Right lobe of liver (tissue), 6 donors: ENCODE data around the gene MICOS13. TPM values are rescaled to one million over a fixed set of nuclear protein-coding genes. Genes with fewer than 3 reads are reported as not detected.

ENCODE experiments used
- ATAC-seq, 4 donors: fragments of 200-7000 bp; cut with Tn5 transposase; one replicate each; pipeline ENCODE4 v1.9.1; 2020; ENCODE audit warnings: mild to moderate bottlenecking in 4 of 4, moderate library complexity in 4 of 4
- DNase-seq, 3 donors: peaks; one replicate each; pipeline ENCODE4 v3.0.0-alpha.2; 2020
- H3K27ac ChIP-seq, 3 donors: fragments of 200-600 bp; one replicate each; pipeline ENCODE4 v1.8.0; 2022
- H3K27me3 ChIP-seq, 2 donors: fragments of 200-600 bp; one replicate each; pipeline ENCODE4 v1.8.0; 2022
- H3K36me3 ChIP-seq, 4 donors: fragments of 200-600 bp; sonication (generic) in 1 of 4; one replicate each; pipeline versions ENCODE4 v1.5.1 to v1.8.0; 2017 to 2022; ENCODE audit warnings: control low read depth in 1 of 4
- H3K4me1 ChIP-seq, 4 donors: fragments of 200-600 bp; sonication (generic) in 1 of 4; one replicate each; pipeline versions ENCODE4 v1.5.1 to v1.8.0; 2017 to 2022; ENCODE audit warnings: control low read depth in 1 of 4
- H3K4me3 ChIP-seq, 3 donors: fragments of 200-600 bp; one replicate each; pipeline ENCODE4 v1.8.0; 2022
- H3K9me3 ChIP-seq, 4 donors: fragments of 200-600 bp; sonication (generic) in 1 of 4; one replicate each; pipeline versions ENCODE4 v1.5.1 to v1.8.0; 2017 to 2022; ENCODE audit warnings: control low read depth in 1 of 4
- CTCF ChIP-seq, 4 donors: fragments of 200-600 bp in 3 of 4; fragments of 450-650 bp in 1 of 4; IDR thresholded peaks; one replicate each; pipeline versions ENCODE4 v1.5.1 to v1.8.0; 2016 to 2022; ENCODE audit warnings: antibody characterized with exemption in 4 of 4, mild to moderate bottlenecking in 2 of 4
- POLR2A ChIP-seq: fragments of 450-650 bp; IDR thresholded peaks from one replicate; pipeline ENCODE4 v1.6.1; 2017; ENCODE audit warnings: antibody characterized with exemption, mild to moderate bottlenecking
- WGBS: methylation state at CpG from one replicate; pipeline ENCODE4 v1.1.6; 2018; ENCODE audit warnings: low coverage, low lambda C conversion rate; ENCODE audit not compliant: insufficient coverage; ENCODE audit errors: missing lambda C conversion rate; 5-methylcytosine and 5-hydroxymethylcytosine counted together
- intact Hi-C, 2 donors: fragments of 100-400 bp; cut with DNase I; formaldehyde crosslinking; loops; one replicate each; pipeline versions ENCODE4 v1.11.2 to v1.14.1; 2022
- total RNA-seq, 6 experiments: library from RNA; depleted of rRNA in 2 of 6; stranded (reverse); fragments of >200 nt in 2 of 6; fragmentation: NEBNext Ultra II Directional in 3 of 6; extraction: Animal tissue kit (Norgen Biotek cat#: 25700) in 3 of 6; gene quantifications; one replicate each; pipeline versions ENCODE4 v1.1.0 to v1.2.4, GENCODE V29; 2016 to 2023
- donor health status: DM: no; HTN: yes; CAD: no.
- donor health status: DM: no; HTN: no; CAD: no.
- donor health status: DM: no; HTN: no; CAD: no.
- donor health status: DM: no; HTN: yes; CAD: no.
- donor health status: DM: no; HTN: yes; CAD: no.

The MICOS13 gene
- total RNA-seq, 6 experiments from 2014 or later = 24.2 to 54.3 (median 33.7) TPM

GRCh38 chr19:5644037-5644436, 36.3 kb downstream of the MICOS13 start:
- Histone ChIP-seq H3K4me1 (peaks cover 0 to 51% (median 16%) of the 10 kb centered on the region in 4 donors), H3K36me3 (peaks cover 0 to 52% (median 14%) of the 10 kb centered on the region in 4 donors), H3K9me3 (no peaks in the 10 kb centered on the region), H3K27me3 (no peaks in the 10 kb centered on the region), H3K27ac (no peak overlapping the region), H3K4me3 (no peak overlapping the region)
- intact Hi-C loops = no loop called here
- ATAC-seq (no peak), DNase-seq (no peak)
- 75% methylated on average over 1 of the region's 2 CpGs for WGBS
- TF ChIP-seq CTCF (IDR thresholded peaks at IDR 0.05) = no peak
- no peak for TF ChIP-seq POLR2A

- H3K4me3 ChIP-seq = no peak overlapping the region
- no peaks in the 10 kb centered on the region for H3K9me3 ChIP-seq
- peak overlapping the region in 1 of 3 donors; percentile 57 for H3K27ac ChIP-seq
- DNase-seq (no peak), ATAC-seq (no peak)
- H3K36me3 ChIP-seq = peaks cover 0 to 49% (median 12%) of the 10 kb centered on the region in 4 donors
- peaks cover 0 to 50% (median 15%) of the 10 kb centered on the region in 4 donors for H3K4me1 ChIP-seq
- no peak for TF ChIP-seq POLR2A
- TF ChIP-seq CTCF (IDR thresholded peaks at IDR 0.05) = no peak
- WGBS = 96% methylated on average over 4 of the region's 4 CpGs
- no peaks in the 10 kb centered on the region for H3K27me3 ChIP-seq
- intact Hi-C loops = no loop called here
Measured at GRCh38 chr19:5643060-5643459, 37.3 kb downstream of the MICOS13 start.

- DNase-seq (no peak), ATAC-seq (peak; percentile 85 to 91 (median 89))
- intact Hi-C loops = no loop called here
- WGBS = 65% methylated on average over 2 of the region's 2 CpGs
- Histone ChIP-seq H3K27ac (peak overlapping the region in 1 of 3 donors; percentile 57), H3K27me3 (no peaks in the 10 kb centered on the region), H3K9me3 (no peaks in the 10 kb centered on the region), H3K4me3 (no peak overlapping the region), H3K36me3 (peaks cover 0 to 44% (median 11%) of the 10 kb centered on the region in 4 donors), H3K4me1 (peaks cover 0 to 50% (median 14%) of the 10 kb centered on the region in 4 donors)
- no peak for TF ChIP-seq CTCF (IDR thresholded peaks at IDR 0.05)
- no peak for TF ChIP-seq POLR2A
Measured at GRCh38 chr19:5642204-5642603, 38.1 kb downstream of the MICOS13 start.

GRCh38 chr19:5641171-5641570, 39.1 kb downstream of the MICOS13 start:
- H3K36me3 ChIP-seq = peaks cover 0 to 35% (median 11%) of the 10 kb centered on the region in 4 donors
- intact Hi-C loops = no loop called here
- ATAC-seq = no peak

More at GRCh38 chr19:5641171-5641570, 39.1 kb downstream of the MICOS13 start:
- Histone ChIP-seq H3K27me3 (no peaks in the 10 kb centered on the region), H3K4me1 (peaks cover 0 to 45% (median 15%) of the 10 kb centered on the region in 4 donors), H3K9me3 (no peaks in the 10 kb centered on the region), H3K4me3 (no peak overlapping the region), H3K27ac (no peak overlapping the region)
- 87% methylated on average over 3 of the region's 4 CpGs for WGBS
- no peak for TF ChIP-seq CTCF (IDR thresholded peaks at IDR 0.05)
- DNase-seq = no peak
